Measurements from ENCODE around the gene PIK3C2B. TPM values are rescaled to one million over a fixed set of nuclear protein-coding genes. Genes with fewer than 3 reads are reported as not detected.

The PIK3C2B gene
- total and polyA plus RNA-seq, 8 donors = 26.5 to 46.9 (median 38.3) TPM

GRCh38 chr1:204475656-204476432 lies 18.8 kb downstream of the PIK3C2B start:
- no peak for DNase-seq
- Histone ChIP-seq H3K27me3 (no peaks in the 10 kb centered on the region), H3K36me3 (no peaks in the 10 kb centered on the region), H3K4me3 (no peak overlapping the region), H3K27ac (peak overlapping the region in 1 of 2 donors; percentile 16), H3K9me3 (no peaks in the 10 kb centered on the region), H3K4me1 (peaks cover 11 to 51% of the 10 kb centered on the region in 2 donors)
- TF ChIP-seq CTCF (IDR thresholded peaks at IDR 0.05) = no peak
- intact Hi-C loops (cut with DNase I) = no loop called here
- no peak for ATAC-seq

GRCh38 chr1:204473400-204473965 lies 21.1 kb downstream of the PIK3C2B start:
- H3K27ac ChIP-seq = peak overlapping the region in 1 of 2 donors; percentile 2
- no peak for TF ChIP-seq CTCF (IDR thresholded peaks at IDR 0.05)
- peak; percentile 48 for ATAC-seq
- peaks cover 11 to 29% of the 10 kb centered on the region in 2 donors for H3K4me1 ChIP-seq
- H3K4me3 ChIP-seq = no peak overlapping the region
- intact Hi-C loops (cut with DNase I) = no loop called here
- no peaks in the 10 kb centered on the region for H3K9me3 ChIP-seq
- DNase-seq = no peak
- peaks cover 0 to 12% of the 10 kb centered on the region in 2 donors for H3K36me3 ChIP-seq
- H3K27me3 ChIP-seq = no peaks in the 10 kb centered on the region

GRCh38 chr1:204472660-204473059 lies 21.9 kb downstream of the PIK3C2B start:
- no peaks in the 10 kb centered on the region for H3K9me3 ChIP-seq

GRCh38 chr1:204471687-204472086 lies 22.9 kb downstream of the PIK3C2B start:
- Histone ChIP-seq H3K27ac (no peak overlapping the region), H3K36me3 (peaks cover 0 to 16% of the 10 kb centered on the region in 2 donors), H3K4me3 (no peak overlapping the region), H3K27me3 (no peaks in the 10 kb centered on the region), H3K9me3 (no peaks in the 10 kb centered on the region), H3K4me1 (peaks cover 7 to 17% of the 10 kb centered on the region in 2 donors)
- intact Hi-C loops (cut with DNase I) = no loop called here
- no peak for ATAC-seq
- no peak for DNase-seq
- TF ChIP-seq CTCF (IDR thresholded peaks at IDR 0.05) = no peak

More at GRCh38 chr1:204472660-204473059, 21.9 kb downstream of the PIK3C2B start:
- no peak for TF ChIP-seq CTCF (IDR thresholded peaks at IDR 0.05)
- Histone ChIP-seq H3K27ac (peak overlapping the region in 1 of 2 donors; percentile 2), H3K4me3 (no peak overlapping the region), H3K36me3 (peaks cover 0 to 16% of the 10 kb centered on the region in 2 donors), H3K27me3 (no peaks in the 10 kb centered on the region), H3K4me1 (peaks cover 11 to 22% of the 10 kb centered on the region in 2 donors)
- DNase-seq (no peak), ATAC-seq (no peak)
- intact Hi-C loops (cut with DNase I) = no loop called here

GRCh38 chr1:204469304-204469703 lies 25.3 kb downstream of the PIK3C2B start:
- Histone ChIP-seq H3K9me3 (no peaks in the 10 kb centered on the region), H3K4me3 (no peak overlapping the region), H3K27me3 (no peaks in the 10 kb centered on the region), H3K4me1 (peaks cover 0 to 13% of the 10 kb centered on the region in 2 donors), H3K27ac (no peak overlapping the region), H3K36me3 (peaks cover 0 to 16% of the 10 kb centered on the region in 2 donors)
- intact Hi-C loops (cut with DNase I) = no loop called here
- no peak for DNase-seq
- no peak for TF ChIP-seq CTCF (IDR thresholded peaks at IDR 0.05)
- ATAC-seq = no peak

All from left lung (tissue), 10 donors.